T-helper 22 cell (primary cell): Measurements from ENCODE around the gene DGKB.

ENCODE experiments used
- DNase-seq: peaks from one replicate; pipeline ENCODE4 v3.0.0-alpha.2; 2020; ENCODE audit warnings: low read depth

Gene DGKB

DNA sequence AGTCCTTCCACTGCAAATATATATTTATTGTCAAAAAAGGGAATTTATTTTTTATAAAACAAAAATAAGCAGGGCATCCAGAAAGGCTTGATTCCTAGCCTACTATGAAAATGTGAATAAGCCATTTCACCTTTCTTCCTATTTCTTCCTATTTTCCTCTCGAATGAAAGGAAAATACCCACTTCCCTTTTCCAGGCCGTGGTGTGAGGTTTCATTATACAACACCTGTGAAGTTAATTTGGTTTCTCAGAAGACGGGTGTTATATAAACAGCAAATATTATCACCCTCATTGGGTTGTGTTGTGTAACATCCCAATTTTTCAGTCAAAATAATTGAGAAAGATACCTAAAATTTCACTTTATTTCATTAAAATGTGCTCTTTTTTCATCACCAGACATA, 214.3 kb downstream of the DGKB start:
- DNase-seq = no peak

GRCh38 chr7:14687777-14688176, 214.8 kb downstream of the DGKB start:
- DNase-seq = no peak

- DNase-seq = no peak
These were observed 215.3 kb downstream of the DGKB start for GRCh38 chr7:14687241-14687640.

DNA sequence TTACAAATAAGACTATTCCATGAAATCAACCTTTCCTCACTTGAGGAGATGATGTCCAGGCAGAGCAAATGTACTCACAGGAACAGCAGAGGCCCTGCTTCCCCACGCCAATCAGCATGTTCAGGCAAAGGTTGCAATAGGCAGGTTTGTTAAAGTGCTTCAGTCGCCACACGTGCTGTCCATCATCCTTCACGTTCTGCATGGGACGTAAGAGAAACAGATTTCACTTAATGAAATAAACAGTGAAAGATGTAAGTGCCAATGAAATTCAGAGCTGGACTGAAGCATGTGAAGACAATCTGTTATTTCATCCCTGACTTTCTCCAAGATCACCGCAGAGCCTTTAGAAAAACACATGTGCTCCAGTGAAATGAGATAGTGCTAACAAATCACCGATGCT, 217.4 kb downstream of the DGKB start:
- no peak for DNase-seq

DNA sequence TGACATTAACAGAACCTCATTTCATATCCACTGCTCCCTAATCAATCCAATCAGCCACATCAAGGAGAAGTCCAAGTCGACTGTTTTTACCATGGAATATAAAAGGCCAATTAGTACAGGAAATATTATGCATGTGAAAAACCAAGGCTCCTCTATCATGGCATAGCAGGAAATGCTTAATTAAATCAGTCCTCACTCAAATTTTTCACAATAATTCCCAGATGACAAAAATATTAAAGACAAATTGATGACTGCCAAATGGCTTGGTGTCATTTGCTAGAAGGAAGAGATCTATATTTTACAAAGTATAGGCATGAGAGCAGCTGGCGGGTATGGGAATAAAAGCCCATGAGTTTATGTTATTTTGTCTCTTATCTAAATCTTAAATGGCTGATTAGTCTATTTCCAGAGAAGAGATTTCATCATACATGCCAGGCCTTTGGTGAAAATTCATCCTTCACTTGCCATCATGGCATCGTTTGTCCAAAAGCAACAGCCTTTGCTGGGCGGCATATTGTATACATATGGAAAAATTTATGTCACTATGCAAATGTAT, 219.6 kb downstream of the DGKB start:
- no peak for DNase-seq

DNA sequence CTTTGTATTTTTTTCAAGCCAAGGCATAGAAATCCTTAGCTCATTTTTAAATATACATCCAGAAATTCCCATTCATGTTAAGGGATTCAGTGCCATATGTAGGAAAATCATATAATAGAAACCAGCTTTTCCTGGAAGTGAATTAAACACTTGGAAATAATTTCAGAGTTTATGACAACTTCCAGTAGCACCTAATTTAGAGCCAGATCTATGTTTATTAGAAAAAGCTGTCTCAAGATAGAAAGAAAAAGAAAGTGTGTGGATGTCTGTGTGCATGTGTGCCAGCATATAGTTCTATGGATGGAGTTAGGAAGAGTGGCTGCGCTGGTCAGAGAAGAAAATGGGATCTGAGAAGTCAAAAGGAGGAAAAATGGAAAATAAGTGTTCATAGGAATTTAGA, 225.7 kb downstream of the DGKB start:
- no peak for DNase-seq

GRCh38 chr7:14673202-14673601, 229.3 kb downstream of the DGKB start:
- DNase-seq = no peak

DNA sequence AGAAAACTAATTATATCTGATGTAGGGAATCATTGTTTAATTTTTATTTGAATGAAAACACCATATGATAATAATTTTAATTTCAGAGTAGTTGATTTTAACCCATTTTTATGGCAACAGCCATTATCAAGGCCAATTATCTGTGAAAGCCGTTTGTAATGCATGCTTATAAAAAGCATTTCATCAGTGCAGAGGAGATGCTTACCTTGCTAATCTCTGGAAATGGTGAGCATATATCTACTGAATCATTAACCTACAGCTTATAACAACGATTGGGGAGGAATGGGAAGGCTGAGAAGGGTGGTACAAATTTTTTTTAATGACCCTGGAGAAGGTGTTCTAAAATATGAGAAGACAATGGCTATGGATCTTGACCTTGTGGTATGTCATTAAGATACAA, 235.6 kb downstream of the DGKB start:
- DNase-seq = no peak

DNA sequence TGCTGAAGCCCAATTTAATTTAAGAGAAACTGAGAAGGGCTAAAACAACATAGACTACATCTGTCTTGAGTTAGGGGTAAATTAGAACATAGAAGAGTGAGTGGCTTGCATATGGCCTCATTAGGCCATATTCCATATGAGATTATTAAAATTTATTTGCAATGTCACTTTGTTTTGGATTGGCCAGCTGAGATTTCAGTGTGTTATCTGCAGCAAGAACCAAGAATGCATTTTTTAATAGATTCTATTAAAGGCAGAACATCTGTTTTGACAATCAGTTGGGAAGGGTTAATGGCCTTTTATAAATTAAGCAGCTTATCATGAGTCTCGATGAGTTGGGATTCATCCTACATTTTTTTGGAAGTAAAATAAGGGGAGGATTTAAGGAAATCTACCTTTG, 236.2 kb downstream of the DGKB start:
- no peak for DNase-seq

GRCh38 chr7:14639801-14640200, 262.8 kb downstream of the DGKB start:
- no peak for DNase-seq

DNA sequence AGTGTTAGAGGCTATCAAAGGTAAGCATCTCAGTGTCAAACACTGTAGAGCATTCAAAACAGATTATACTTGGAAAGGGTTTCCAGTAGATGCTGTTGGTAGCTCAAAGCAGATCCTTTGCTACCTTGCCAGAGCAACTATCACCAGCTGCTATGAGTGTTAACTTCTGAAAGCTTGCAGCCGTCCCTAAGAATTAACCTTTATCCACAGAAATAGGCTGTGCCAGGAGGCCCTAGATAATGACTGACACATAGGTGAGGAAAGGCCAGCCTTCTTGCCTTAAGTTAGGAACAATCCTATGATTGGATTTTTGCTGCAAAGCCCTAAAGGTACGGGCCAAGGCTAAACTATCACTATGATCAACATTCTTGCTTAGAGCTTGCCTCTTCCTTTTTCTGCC, 263.2 kb downstream of the DGKB start:
- no peak for DNase-seq

DNA sequence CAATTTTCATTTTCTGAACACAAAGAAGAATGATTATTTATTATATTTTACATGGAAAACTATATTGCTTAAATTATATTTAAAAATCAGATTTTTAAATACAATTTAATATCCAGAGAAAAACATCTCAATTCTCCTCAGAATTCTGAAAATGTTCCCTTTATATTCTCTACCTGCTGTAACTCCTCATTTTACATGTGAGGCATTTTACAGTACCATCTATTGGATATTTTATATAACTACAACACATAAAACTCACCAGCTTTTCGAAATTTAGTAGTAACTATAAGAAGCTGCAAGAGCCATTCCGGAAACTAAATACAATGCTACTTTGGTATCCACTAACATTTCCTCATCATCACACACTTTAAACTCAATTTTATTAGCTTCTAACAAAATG, 264.6 kb downstream of the DGKB start:
- no peak for DNase-seq

DNA sequence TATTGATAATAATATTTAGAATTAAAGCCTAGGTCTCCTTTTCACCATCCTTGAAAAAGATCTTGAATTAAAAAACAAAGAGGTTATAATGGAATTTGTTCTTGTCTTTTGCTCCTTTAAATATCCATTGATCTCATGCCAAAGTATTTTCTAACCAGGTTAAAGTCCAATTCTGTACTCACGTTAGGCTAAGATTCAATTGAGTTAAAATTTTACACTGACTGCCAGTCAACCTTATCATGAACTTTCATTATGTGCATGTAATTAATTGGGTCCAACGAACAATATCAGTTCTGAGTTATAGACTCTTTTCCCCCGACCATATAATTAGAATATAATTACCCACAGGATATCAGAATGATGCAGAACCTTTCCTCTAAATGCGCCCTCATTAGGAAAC, 266.6 kb downstream of the DGKB start:
- no peak for DNase-seq

DNA sequence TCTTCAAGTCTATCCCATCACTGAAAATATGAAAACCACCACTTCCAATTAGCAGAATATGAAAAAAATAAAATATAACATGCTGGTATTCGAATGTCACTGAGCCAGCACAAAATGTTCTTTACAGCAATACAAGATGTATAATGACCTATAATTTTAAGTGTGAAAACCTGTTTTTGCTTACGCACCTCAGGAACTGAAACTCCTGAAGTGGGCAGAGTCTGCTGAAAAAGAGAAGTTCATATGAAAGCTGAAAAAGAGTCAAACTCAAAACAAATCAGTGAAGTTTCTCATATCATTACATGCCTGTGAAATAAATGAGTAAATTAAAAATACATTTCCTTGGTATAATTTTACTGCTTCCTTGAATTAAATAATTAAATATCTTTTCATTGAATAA, 272.5 kb downstream of the DGKB start:
- DNase-seq = no peak

GRCh38 chr7:14628516-14628915, 274.0 kb downstream of the DGKB start:
- DNase-seq = no peak

GRCh38 chr7:14626076-14626475, 276.5 kb downstream of the DGKB start:
- DNase-seq = no peak

- no peak for DNase-seq
These were observed 280.0 kb downstream of the DGKB start for GRCh38 chr7:14622559-14622958.

DNA sequence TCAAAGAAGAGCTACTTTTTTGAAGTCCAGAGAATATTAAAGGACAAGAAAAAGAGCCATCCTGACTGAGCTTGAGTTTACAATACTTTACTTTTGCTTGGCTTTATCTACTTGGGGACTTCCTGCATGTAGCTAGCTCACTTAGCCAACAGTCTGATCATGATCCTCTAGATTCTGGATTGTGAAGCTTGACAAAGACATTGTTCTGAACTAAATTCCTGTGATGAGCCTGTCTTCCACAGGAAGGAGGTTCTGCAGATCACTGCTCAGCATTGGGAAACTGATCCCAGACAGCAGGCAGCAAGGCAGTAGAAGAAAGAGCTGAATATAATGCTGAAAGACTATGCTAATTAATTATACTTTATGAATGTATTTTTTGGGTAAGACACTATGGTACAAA, 296.4 kb downstream of the DGKB start:
- no peak for DNase-seq

DNA sequence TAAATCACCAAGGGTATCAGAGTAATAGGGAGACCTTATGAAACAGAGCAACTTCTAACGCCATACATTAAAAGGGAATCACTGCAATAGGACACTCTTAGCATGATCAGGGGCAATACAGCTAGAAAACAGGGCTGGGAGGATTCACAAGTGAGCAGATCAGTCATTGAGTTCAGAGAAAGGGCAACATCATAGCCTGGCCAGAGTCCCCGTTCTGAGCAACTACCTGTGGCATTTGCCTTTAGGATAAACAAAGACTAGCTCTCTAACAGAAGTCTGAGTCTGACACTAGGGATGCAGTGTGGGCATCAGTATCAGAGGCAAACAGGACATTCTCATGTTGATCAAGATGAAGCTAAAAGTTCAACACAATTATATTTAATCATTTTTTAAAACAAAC, 297.9 kb downstream of the DGKB start:
- no peak for DNase-seq

DNA sequence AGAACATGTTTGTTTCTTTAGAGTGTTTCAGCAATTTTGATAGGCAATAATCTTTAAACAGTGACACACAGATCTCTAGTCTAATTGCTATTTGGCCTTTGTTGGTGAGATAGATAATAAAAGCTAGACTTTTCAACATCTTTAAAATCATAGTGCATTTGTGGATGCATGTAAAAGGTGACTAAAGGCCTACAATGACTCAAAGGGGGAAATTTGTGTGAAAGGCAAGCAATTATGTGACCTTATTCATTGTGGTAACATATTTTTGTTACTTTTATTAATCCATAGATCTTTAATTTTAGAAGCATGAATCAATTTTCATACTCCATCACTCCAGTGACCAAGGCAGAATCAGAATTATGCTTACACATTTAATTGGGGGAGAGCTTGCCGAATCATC, 299.7 kb downstream of the DGKB start:
- no peak for DNase-seq

DNA sequence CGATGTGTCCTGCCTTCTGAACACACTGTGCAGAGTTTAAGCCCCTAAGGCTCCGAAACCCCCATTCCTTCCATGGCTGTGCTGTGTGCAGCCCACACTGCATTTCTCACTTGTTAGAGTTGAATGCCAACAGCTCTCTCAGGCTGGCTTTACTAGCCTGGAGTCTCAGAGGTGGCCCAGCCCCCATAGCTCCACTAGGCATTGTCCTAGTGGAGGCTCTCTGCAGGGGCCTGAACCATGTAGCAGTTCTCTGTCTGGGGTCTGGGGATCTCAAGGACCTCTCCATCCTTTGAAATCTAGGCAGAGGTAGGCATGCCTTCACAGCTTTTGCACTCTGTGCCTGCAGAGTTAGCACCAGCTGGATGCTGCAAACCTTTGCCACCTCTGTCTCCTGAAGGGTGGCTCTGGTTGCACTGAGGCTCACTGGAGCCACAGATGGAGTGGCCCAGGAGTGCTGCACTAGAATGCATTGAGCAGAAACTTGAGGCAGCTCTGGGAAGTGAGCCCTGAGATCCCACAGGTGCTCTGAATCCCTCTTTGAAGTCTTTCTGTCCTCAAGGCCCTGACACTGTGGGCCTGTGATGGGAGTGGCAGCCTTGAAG, 301.7 kb downstream of the DGKB start:
- DNase-seq = no peak

DNA sequence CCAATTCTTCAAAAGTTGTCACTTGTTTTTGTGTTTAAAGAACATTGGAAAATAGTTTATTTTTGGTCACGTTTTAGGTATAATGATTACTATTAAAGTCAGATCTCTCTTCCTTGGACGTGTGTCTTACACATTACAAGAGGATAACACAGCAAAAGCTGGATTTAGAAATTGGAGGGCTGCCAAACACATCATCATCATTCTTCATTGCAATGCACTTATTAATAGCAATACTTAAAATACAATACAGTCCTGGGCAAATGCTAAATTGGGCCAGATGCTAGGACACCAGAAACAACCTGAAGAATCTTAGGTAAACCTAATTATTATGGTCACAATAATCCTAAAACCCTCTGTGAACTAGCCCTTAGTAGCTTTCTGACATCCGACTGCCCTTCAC, 303.6 kb downstream of the DGKB start:
- DNase-seq = no peak

- DNase-seq = no peak
These were observed 306.1 kb downstream of the DGKB start for GRCh38 chr7:14596421-14596820.

GRCh38 chr7:14590206-14590605, 312.3 kb downstream of the DGKB start:
- no peak for DNase-seq

DNA sequence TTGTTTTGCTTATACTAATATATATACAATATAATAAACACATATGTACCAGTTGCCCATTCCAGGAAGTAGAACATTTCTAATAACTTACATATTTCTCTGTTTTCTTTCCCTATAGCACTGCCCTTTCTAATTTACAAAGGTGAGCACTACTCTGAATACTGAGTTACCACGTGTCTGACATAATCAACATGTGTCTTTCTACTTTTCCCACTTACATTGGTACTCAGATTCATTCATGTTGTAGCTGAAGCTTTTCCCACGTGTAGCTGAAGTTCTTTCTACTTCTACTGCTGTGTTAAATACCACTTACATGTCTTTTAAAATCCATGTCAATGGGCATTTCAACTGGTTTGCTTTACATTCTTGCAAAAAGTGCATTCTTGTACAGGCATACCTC, 317.3 kb downstream of the DGKB start:
- no peak for DNase-seq
